ENCODE measurements around the gene SHC1.

SHC1 gene, protein sequence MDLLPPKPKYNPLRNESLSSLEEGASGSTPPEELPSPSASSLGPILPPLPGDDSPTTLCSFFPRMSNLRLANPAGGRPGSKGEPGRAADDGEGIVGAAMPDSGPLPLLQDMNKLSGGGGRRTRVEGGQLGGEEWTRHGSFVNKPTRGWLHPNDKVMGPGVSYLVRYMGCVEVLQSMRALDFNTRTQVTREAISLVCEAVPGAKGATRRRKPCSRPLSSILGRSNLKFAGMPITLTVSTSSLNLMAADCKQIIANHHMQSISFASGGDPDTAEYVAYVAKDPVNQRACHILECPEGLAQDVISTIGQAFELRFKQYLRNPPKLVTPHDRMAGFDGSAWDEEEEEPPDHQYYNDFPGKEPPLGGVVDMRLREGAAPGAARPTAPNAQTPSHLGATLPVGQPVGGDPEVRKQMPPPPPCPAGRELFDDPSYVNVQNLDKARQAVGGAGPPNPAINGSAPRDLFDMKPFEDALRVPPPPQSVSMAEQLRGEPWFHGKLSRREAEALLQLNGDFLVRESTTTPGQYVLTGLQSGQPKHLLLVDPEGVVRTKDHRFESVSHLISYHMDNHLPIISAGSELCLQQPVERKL

DNA sequence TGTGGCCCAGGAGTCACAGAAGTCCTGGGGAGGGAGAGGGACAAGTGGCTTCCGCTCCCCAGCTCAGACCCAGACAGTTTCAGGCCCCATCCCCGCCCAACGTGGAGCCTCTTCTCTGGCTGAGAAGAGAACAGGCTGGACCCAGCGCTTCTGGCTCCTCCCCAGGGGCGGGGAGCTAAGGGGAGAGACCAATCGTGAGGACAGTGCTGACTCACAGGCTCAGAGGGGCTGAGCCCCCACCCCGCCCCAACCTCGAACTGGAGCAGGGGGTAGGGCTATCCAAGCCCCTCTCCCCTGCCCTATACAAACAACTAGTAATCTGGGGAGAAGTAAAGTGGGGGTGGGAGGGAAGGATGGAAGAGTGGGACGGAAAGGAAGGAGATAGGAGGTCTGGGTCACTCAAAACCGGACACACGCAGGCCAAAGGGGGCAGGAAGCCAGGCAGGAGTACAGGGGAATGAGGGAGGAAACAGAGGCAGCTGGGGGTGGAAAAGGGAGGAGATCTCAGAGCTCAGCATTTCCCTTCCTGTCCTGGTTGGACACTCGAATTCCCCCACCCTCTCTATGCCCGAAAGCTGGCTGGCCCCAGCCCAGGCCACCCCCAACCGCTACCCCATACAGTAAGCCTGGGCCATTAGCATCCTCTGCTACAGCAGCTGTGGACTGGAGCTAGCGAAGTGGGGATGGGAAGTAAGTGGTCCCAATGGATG is at the start of gene SHC1:
Gene SHC1 (minus strand): TSS at position 117 of the 710 bp plus-strand sequence. CDS start 221 bp downstream, outside the sequence.
- no peak for DNase-seq

DNA sequence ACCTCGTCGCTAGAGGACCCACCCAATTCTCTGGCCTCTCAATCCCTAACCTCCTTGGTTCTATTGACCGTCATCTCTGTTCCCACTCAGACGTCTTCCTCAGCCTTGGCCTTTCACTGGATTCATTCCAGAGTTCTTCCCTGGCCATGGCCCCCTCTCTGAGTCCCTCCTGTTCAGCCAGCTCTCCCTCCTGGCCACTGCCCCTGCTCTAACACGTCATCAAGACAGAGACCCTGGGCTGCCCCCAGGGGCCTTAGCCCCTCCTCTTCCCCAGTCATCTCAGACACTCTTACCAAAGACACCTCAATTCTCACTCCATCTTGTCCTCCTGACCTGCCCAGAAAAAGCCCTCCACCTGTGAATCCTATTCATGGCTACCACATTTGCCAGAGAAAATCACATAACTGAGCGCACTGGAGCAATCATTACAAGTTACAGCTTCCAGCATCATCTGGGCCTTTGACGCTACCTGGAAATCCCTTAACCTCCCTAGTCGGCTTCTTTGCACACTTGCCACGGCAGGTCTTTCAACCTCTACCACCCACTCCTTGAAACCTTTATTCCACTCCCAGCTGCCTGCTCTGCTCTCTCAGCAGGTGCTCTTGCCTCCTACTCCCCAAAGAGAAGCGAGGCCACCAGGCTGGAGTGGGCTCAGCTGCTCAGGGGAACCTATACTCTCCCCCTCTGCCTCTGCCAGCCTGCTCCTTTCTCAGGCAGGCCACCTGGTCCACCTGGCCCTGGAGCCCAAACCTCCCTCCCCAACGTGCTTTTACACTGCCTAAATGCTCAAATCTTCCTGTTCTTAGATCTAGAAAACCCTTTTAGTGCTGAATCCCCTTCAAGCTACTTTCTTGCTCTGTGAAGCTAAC is 49.1 kb upstream of the SHC1 start:
- no peak for DNase-seq

DNA sequence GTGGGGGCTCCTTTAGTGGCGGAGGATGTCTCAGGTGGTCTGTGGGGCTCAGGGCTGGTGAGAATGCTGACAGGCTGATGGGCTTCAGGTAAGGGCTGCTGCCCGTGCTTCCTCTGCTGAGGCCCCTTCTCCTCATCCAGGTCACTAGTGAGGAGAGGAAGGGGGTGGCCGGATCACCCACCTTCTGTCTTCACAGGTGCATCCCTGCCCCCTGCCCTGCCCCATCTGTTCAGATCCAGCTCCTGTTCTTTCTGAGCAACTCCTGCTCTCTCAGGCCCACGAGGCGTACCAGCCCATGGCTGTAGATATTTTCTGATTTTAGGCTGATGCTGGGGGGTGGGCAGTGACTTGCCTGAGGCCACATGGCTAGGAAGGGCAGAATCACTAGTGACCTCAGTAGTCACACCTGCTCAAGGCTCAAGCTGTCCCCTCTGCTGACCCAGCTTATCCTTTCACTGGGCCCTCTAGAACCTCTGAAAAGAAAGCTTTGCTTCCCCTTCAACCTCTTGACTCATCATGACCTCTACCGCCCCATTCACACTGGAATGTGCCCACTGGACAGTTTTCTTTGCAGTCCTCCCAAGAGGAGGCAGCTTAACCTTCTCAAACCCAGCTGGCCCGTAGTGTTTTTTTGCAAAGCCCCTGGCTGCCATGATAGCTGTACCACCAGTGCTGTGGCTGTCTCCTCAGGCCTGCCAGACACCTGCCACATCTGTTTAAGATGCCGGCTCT is 48.2 kb upstream of the SHC1 start:
- no peak for DNase-seq

DNA sequence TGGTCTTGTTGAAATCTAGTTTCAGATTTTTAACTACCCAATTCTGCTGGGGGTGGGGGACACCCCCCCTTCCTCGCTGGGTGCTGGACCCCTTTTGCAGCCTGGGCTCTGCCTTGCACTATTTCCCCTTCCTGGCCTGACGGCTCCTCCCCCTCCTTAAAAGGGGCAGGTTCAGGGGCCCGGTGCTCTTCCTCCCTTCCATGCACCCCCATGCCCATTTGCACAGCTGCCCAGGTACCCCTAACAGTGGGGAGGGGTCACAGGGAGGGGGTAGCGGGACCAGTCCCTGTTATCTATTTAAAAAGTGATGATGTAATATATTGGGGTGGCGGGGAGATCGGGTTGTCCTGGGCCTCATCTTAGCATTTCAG is 47.4 kb upstream of the SHC1 start:
- DNase-seq, result no peak

DNA sequence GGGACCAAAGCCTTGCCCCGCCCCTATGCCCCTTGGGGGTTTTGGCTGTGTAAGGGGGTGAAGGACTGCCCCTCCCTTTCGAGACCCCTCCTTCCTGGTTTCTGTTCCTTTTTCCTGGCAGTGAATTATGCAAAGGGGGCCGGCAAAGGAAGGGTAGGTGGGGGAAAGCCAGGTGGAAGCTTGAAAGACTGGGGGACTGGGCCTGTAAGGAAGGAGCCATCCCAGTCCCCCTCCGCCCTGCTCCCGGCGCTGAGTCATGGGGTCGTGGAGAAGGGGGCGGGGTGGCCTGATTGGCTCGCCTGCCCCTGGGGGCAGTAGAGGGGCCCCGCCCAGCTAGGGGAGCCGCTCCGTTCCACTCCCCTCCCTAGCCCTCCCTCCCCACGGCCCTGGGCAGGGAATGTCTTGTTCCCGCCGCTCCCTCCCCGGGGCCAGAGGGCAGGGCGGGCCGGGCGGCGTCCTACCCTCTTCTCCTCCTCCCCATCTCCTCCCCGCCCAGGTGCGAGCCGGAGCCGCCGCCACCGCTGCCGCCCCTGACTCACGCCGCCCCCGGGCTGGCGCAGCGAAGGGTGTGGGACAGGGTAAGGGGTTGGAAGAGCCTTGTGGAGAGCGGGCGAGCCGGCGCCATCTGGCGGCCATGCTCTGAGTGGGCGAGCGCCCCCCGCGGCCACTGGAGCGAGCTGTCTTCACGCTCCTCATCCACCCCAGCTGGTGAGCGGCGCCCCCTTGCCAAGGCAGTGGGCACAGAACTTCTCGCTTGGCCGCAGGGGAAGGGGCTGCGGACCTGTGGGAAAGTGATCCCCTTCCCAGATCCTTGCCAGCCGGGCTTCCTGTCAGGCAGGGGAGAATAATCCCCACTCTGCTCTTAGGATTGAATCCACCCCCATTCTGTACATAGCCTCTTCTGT is 46.7 kb upstream of the SHC1 start:
- peak; percentile 86 for DNase-seq

DNA sequence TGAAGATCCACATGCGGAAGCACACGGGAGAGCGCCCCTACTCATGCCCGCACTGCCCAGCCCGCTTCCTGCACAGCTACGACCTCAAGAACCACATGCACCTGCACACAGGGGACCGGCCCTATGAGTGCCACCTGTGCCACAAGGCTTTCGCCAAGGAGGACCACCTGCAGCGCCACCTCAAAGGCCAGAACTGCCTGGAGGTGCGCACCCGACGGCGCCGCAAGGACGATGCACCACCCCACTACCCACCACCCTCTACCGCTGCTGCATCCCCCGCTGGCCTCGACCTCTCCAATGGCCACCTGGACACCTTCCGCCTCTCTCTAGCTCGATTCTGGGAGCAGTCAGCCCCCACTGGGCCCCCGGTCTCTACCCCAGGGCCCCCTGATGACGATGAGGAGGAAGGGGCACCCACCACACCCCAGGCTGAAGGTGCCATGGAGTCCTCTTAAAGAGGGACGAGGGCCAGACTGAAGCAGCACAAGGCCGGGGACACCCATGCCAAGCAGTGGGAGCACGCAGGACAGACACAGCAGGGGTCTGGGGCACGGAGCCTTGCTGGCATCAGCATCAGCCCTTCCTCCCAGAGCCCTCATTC is 45.8 kb upstream of the SHC1 start:
- no peak for DNase-seq

DNA sequence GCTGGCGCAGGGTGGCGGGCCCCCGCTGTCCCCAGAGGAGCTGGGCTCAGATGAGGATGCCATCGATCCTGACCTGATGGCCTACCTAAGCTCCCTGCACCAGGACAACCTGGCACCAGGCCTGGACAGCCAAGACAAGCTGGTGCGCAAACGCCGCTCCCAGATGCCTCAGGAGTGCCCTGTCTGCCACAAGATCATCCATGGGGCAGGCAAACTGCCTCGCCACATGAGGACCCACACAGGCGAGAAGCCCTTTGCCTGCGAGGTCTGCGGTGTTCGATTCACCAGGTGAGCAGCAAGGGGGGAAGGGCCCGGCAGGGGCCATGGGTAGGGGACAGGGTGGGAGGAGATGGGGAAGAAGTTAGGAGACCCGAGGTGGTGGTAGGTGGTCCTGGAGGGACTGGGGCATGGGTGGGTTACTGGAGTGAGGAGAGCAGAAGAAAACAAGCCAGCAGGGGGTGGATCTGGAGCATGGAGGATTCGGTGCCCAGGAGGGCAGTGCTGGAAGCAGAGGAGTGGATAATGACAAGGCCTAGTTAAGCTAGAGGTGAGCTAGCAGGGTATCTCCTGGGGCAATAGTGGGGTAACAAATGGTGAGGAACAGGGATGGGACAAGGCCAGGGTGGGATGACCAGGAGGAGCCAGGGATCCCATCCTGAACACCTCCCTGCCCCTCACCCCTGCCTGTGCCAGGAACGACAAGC is 45.1 kb upstream of the SHC1 start:
- DNase-seq, result no peak

DNA sequence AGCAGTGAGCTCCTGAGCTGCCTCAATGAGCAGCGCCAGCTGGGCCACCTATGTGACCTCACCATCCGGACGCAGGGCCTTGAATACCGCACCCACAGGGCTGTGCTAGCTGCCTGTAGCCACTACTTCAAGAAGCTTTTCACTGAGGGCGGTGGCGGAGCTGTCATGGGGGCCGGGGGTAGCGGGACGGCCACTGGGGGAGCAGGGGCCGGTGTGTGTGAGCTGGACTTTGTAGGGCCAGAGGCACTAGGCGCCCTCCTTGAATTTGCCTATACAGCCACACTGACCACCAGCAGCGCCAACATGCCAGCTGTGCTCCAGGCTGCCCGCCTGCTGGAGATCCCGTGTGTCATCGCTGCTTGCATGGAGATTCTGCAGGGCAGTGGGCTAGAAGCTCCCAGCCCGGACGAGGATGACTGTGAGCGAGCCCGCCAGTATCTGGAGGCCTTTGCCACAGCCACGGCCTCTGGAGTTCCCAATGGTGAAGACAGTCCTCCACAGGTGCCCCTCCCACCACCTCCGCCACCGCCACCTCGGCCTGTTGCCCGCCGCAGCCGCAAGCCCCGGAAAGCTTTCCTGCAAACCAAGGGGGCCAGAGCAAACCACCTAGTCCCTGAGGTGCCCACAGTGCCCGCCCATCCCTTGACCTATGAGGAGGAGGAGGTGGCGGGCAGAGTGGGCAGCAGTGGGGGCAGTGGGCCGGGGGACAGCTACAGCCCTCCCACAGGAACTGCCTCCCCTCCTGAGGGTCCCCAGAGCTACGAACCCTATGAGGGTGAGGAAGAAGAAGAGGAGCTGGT is 44.4 kb upstream of the SHC1 start:
- no peak for DNase-seq

DNA sequence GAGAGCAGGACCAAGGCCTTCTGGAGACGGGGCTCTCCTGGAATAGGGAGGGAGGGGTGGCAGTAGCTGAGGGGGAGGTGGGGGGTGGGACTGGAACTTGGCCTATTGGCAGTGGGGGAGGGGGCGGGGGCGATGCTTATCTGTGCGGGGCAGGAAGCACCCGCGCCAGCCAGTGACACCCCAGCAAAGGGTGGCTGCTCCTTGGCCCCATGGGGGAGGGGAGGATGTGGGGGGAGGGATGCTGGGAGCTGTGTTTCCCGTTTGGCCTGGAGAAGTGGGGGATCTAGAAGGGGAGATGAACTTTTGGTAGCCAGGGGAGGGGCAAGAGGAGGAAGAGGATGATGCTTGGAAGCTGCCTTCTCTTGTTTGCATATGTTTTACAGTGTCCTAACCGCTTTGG is 43.1 kb upstream of the SHC1 start:
- no peak for DNase-seq

DNA sequence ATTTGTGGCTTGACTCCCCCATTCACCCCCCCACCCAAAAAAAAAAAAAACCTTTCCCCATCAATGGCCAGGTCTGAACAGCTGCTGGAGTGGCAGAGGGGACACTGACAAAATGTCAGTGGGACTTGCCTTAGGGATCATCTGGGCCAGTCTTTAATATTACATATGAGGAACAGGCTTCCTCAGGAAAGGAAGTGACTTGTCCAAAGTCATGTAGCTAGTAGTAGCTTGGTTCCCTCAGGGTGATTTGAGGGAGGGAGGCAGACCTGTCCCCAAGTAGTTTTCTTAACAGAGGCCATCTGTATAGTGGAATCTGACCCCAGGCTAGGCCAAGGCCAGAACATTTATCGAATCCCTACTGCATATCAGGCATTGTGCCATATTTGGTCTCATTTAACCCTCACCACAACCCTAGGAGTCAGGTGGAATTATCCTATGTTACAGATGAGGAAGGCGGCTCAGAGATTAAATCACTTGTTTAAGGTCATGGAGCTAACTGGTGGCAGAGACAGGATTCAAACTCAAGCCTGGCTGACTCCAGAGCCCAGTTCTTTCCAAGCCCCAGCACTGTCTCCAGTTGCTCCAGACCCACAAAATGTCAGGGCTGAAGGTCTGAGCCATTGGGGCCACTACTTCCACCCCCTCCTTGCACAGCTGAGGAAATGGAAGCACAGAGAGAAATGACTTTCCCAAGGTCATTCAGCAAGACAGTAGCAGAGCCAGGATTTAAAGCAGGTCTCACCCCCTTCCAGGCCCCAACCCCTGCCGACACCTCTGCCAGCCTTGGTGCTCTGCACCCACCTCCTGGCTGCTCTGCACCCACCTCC is 42.4 kb upstream of the SHC1 start:
- DNase-seq, result no peak

DNA sequence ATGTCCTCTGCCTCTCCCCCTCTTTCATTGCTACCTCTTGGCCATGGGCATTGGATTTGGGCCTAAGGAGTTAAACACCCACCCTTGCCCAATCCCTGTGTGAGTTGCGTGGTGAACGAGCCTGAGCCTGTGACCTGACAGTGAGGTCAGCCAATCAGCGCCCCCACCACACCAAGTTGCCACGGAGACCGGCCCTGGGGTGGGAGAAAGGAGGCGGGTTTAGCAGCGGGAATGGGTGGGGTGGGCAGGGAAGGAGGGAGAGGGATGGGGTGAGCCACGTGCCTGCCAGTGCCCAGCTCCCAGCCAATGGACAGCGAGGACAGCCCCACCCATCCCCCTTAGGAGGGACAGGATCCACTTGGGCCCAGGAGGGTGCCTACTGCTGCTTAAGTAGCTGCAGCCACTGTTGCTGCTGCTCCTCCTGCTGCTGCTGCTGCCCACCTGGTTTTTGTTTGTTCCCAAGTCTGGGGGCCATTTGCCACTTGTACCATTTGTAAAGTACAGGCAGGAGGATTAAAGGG is 41.5 kb upstream of the SHC1 start:
- DNase-seq, result no peak

DNA sequence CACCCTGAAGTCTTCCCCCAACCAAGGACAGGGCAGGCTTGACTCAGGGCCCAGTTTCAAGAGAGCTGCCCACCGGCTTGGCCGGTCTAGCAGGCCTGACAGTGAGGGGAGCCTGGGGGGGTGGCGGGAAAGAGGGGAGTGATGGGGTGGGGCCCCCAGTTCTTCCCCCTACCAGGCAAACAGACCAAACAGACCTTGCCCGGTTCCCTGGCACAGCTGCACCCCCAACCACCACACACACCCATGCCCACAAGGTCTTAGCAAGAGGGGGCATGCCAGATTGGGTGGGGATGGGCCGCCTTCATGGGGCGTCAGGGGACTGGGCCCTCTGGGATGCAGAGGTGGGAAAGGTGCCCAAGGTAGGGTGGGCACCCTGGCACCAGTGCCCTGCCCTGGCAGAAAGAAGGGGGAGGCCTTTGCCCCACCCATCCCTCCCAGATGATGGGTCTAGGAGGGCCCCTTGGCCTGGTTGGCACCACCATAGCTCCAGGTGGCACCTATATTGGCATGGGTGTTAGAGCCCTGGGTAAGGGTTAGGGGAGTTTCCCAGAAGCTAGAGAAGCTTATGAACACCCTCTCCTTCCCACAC is 41.0 kb upstream of the SHC1 start:
- DNase-seq, result no peak

DNA sequence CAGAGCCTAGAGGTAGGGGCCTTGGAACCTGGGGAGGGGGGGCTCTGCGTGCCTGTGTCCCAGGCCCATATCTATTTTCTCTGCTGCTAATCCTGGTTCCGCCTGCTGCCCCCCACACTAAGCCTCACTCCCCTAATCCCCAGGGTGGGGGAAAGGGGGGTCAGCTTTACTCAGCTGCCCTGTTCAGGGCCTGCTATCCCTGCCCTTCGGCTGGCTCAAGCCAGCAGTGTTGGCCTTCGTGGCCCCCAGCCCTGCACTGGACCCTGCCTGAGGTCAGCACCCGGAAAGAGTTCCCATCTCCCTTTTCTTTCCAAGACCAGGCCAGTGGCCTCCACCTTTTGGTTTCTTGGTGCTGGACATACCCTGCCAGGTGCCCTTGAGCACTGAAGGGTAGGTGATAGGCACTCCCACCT is 40.5 kb upstream of the SHC1 start:
- DNase-seq, result no peak

DNA sequence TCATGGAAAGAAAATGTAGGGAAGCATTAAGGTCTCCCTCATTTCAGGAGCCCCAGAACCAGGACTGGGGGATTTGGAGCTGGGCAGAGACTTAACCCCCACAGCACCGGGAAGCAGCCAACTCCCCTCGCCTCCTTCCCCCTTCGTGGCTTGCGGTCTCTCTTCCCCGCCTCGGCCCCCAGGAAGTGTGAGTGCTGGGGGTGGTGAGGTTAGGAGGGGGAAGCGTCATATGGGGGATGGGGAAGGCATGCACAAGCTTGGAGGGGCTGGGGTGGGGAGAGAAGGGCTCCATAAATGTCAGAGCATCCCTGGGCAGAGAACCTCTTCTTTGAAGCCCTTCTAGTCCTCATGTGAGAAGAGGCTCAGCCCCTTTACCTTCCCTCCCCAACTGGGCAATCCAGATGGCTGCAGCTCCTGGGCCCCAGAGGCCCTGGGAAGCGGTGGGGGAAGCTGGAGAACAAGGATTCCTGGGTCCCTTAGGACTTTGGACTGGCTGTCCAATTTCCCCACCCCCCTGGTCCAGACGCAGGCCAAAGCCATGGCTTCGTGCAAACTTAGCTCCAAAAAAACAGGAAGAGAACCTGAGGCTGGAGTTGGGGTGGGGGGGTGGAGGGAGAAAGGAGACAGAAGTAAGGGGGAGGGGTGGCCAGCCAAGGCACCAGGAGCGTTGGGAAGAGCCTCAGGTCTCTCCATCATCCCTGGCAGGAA is 39.8 kb upstream of the SHC1 start:
- DNase-seq, result no peak

DNA sequence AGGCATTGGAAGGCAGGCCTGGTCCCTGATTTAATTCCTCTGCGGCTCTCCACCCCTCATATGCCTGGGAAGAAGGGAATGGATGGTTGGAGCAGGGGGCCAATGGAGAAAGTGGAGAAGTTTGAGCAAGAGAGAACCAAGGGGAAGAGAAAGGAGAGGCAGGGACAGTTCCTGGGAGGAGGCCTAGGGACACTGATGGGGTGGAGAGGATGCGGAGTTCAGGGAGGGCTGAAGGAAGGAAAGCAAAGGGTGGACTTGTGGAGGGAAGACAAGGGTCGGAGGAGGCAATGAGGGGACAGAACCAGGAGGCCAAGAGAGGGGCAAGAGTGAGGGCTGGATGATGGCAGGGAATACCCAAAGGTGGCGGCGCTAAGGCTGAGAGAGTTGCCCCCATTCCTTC is 39.2 kb upstream of the SHC1 start:
- no peak for DNase-seq

DNA sequence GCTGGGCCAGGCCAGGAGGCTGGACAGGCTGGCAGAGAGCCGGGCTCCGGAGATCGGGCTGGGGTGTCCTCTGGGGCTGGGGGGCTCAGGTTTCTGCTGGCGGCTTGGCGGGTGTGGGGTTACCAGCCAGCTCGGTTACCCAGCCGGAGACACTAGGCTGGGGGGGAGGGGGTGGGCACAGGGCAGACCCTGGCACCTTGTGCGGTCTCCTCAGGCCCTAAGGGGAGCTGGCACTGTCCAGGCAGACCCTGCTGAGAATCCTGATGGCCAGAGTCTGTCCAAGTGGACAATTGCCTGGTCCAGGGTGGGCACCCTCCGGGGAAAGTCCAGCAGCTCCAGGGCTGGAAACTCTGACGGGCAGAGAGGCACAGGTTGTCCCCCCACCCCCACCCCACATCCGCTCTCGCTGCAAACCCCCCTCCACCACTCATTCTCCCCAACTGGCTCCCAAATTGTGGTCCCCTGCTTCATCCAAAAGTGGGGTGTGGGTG is 38.7 kb upstream of the SHC1 start:
- no peak for DNase-seq
